Esophagus squamous epithelium (tissue), 5 donors: ENCODE results near the gene RNF130. TPM values are rescaled to one million over a fixed set of nuclear protein-coding genes. Genes with fewer than 3 reads are reported as not detected.
A peak's percentile ranks its signal among the peaks of the same experiment; 100 is the strongest.

Experiments used
- DNase-seq: peaks from one replicate; lab custom pipeline; 2025; lab: John Stamatoyannopoulos, UW
- H3K27ac ChIP-seq, 4 donors: fragments of 200-600 bp; sonication (generic); one replicate each; pipeline ENCODE4 v1.5.1; 2016 to 2019; ENCODE audit warnings: mild to moderate bottlenecking in 1 of 4
- H3K27me3 ChIP-seq, 4 donors: fragments of 200-600 bp; sonication (generic); 1 replicate in 3 of 4; 2 replicates in 1 of 4; pipeline versions ENCODE4 v1.5.1 to v1.6.0; 2017 to 2021; ENCODE audit warnings: antibody characterized with exemption in 1 of 4
- H3K36me3 ChIP-seq, 3 donors: fragments of 200-600 bp; sonication (generic); one replicate each; pipeline ENCODE4 v1.5.1; 2016 to 2019
- H3K4me1 ChIP-seq, 3 donors: fragments of 200-600 bp; sonication (generic); one replicate each; pipeline ENCODE4 v1.5.1; 2017 to 2019
- H3K4me3 ChIP-seq, 4 donors: fragments of 200-600 bp; sonication (generic); 1 replicate in 3 of 4; 2 replicates in 1 of 4; pipeline ENCODE4 v1.5.1; 2016 to 2019; ENCODE audit warnings: mild to moderate bottlenecking in 2 of 4, moderate library complexity in 1 of 4
- H3K9me3 ChIP-seq, 3 donors: fragments of 200-600 bp; sonication (generic); one replicate each; pipeline ENCODE4 v1.5.1; 2016 to 2019
- POLR2A ChIP-seq, 4 donors: fragments of 450-650 bp; IDR thresholded peaks; one replicate each; pipeline ENCODE4 v1.6.1; 2017; ENCODE audit warnings: antibody characterized with exemption in 4 of 4, mild to moderate bottlenecking in 4 of 4, moderate library complexity in 3 of 4
- WGBS, 2 donors: methylation state at CpG; one replicate each; pipeline ENCODE4 v1.1.5; 2018; 5-methylcytosine and 5-hydroxymethylcytosine counted together
- intact Hi-C: fragments of 100-400 bp; cut with DNase I; formaldehyde crosslinking; loops from one replicate; pipeline ENCODE4 v1.15.0; 2022
- total RNA-seq, 4 donors: library from RNA; depleted of rRNA; stranded (reverse); fragments of >200 nt; gene quantifications; one replicate each; pipeline ENCODE4 v1.1.0, GENCODE V29; 2016
- TF ChIP-seq, protein P1 (sequence below), 6 experiments: fragments of 450-650 bp in 4 of 6; fragments of 200-600 bp in 2 of 6; sonication (generic) in 2 of 6; IDR thresholded peaks; one replicate each; pipeline ENCODE4 v1.5.1; 2016 to 2019; ENCODE audit warnings: antibody characterized with exemption in 6 of 6, mild to moderate bottlenecking in 4 of 6, moderate library complexity in 4 of 6
- donor health status: DM: yes; HTN: yes; CAD: no.

RNF130 gene
- total RNA-seq, 4 donors from 2014 or later: 9.1 to 54.6 (median 19.1) TPM

DNA sequence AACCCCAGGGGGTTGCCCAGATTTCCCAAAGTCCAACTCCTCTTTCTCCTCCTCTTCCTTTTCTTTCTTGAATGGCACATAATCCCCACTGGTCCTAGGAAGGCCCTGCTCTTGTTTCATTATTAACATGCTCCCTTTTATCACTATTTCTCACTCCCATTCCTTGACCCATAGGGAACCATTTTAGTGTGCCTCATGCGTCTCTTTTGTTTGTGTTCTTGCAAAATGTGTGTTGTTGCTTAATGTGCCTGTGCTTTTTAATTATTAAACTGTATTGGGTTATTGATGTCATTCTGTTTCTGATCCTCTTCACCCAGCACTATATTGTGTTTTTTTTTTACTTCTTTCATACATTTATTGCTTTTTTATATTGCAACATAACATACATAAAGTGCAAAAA, 4.1 kb upstream of the RNF130 start:
- Histone ChIP-seq H3K27ac (no peak overlapping the region), H3K4me3 (no peak overlapping the region), H3K27me3 (peaks cover 0 to 21% (median 0%) of the 10 kb centered on the region in 4 donors), H3K4me1 (peaks cover 0 to 13% (median 4%) of the 10 kb centered on the region in 3 donors), H3K36me3 (no peaks in the 10 kb centered on the region), H3K9me3 (no peaks in the 10 kb centered on the region)
- WGBS, 2 donors: 77 to 94% methylated on average over 1 of the region's 1 CpG
- no peak for DNase-seq
- TF ChIP-seq POLR2A (IDR thresholded peaks at IDR 0.05): no peak
- TF ChIP-seq, protein P1, sequence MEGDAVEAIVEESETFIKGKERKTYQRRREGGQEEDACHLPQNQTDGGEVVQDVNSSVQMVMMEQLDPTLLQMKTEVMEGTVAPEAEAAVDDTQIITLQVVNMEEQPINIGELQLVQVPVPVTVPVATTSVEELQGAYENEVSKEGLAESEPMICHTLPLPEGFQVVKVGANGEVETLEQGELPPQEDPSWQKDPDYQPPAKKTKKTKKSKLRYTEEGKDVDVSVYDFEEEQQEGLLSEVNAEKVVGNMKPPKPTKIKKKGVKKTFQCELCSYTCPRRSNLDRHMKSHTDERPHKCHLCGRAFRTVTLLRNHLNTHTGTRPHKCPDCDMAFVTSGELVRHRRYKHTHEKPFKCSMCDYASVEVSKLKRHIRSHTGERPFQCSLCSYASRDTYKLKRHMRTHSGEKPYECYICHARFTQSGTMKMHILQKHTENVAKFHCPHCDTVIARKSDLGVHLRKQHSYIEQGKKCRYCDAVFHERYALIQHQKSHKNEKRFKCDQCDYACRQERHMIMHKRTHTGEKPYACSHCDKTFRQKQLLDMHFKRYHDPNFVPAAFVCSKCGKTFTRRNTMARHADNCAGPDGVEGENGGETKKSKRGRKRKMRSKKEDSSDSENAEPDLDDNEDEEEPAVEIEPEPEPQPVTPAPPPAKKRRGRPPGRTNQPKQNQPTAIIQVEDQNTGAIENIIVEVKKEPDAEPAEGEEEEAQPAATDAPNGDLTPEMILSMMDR (IDR thresholded peaks at IDR 0.05): no peak
- intact Hi-C loops: no loop called here

GRCh38 chr5:180074462-180074861, 2.9 kb upstream of the RNF130 start:
- Histone ChIP-seq H3K4me3 (no peak overlapping the region), H3K27me3 (peaks cover 0 to 9% (median 0%) of the 10 kb centered on the region in 4 donors), H3K4me1 (peaks cover 0 to 26% (median 4%) of the 10 kb centered on the region in 3 donors), H3K9me3 (no peaks in the 10 kb centered on the region), H3K27ac (no peak overlapping the region), H3K36me3 (no peaks in the 10 kb centered on the region)
- WGBS, 2 donors: 57 to 72% methylated on average over 4 of the region's 4 CpGs
- TF ChIP-seq, protein P1 (IDR thresholded peaks at IDR 0.05): no peak
- intact Hi-C loops: no loop called here
- DNase-seq: no peak

DNA sequence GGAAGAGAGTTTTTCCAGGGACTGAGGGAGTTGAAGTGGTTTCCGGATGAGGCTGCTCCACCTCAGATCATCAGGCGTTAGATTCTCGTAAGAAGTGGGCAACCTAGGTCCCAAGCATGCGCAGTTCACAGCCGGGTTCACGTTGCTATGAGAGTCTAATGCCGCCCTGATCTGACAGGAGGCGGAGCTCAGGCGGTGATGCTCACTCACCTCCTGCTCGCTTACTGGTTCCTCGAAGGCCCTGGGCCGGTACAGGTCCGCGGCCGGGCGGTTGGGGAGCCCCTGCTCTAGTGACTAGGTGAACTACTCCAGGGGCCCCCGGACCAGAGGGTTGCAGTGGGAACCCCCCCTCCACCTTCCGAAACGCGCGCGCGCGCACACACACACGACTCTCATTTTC, 997 bp upstream of the RNF130 start:
- Histone ChIP-seq H3K27me3 (no peaks in the 10 kb centered on the region), H3K4me1 (peaks cover 0 to 44% (median 7%) of the 10 kb centered on the region in 3 donors), H3K27ac (peak overlapping the region in 3 of 4 donors; percentile 93 to 98 (median 96)), H3K9me3 (no peaks in the 10 kb centered on the region), H3K4me3 (peak overlapping the region in 2 of 4 donors; percentile 68 to 95), H3K36me3 (no peaks in the 10 kb centered on the region)
- WGBS, 2 donors: 85 to 87% methylated on average over 14 to 19 of the region's 25 CpGs
- TF ChIP-seq, protein P1 (IDR thresholded peaks at IDR 0.05): no peak
- no peak for TF ChIP-seq POLR2A (IDR thresholded peaks at IDR 0.05)
- no peak for DNase-seq
- intact Hi-C loops: no loop called here

GRCh38 chr5:180072256-180072548, 643 bp upstream of the RNF130 start:
- Histone ChIP-seq H3K27ac (peak overlapping the region; percentile 90 to 98 (median 94)), H3K9me3 (no peaks in the 10 kb centered on the region), H3K36me3 (no peaks in the 10 kb centered on the region), H3K4me1 (peaks cover 0 to 44% (median 7%) of the 10 kb centered on the region in 3 donors), H3K27me3 (no peaks in the 10 kb centered on the region), H3K4me3 (peak overlapping the region; percentile 68 to 95 (median 86))
- no peak for DNase-seq
- 18 to 31% methylated on average over 7 to 11 of the region's 14 CpGs for WGBS, 2 donors
- intact Hi-C loops: no loop called here
- no peak for TF ChIP-seq POLR2A (IDR thresholded peaks at IDR 0.05)
- TF ChIP-seq, protein P1 (IDR thresholded peaks at IDR 0.05): peak in 1 of 6 experiments; percentile 25

GRCh38 chr5:180070756-180071530, 616 bp downstream of the RNF130 start:
- intact Hi-C loops: no loop called here
- TF ChIP-seq, protein P1 (IDR thresholded peaks at IDR 0.05): no peak
- no peak for TF ChIP-seq POLR2A (IDR thresholded peaks at IDR 0.05)
- peak overlapping the region; percentile 90 to 98 (median 94) for H3K27ac ChIP-seq
- H3K9me3 ChIP-seq: no peaks in the 10 kb centered on the region
- peaks cover 0 to 44% (median 7%) of the 10 kb centered on the region in 3 donors for H3K4me1 ChIP-seq
- H3K4me3 ChIP-seq: peak overlapping the region; percentile 68 to 95 (median 86)
- 4 to 7% methylated on average over 10 to 19 of the region's 48 CpGs for WGBS, 2 donors
- H3K27me3 ChIP-seq: no peaks in the 10 kb centered on the region
- no peaks in the 10 kb centered on the region for H3K36me3 ChIP-seq
- no peak for DNase-seq
